Endothelial cell (in vitro differentiated cells): ENCODE measurements around the gene EFCAB12. TPM values are rescaled to one million over a fixed set of nuclear protein-coding genes. Genes with fewer than 3 reads are reported as not detected.

Experiments used
- DNase-seq: peaks from one replicate; pipeline ENCODE4 v3.0.0; 2021; ENCODE audit warnings: low spot score
- H3K27ac Mint-ChIP-seq: one replicate; pipeline ENCODE4 v1.8.0; 2021; ENCODE audit warnings: mixed read lengths, inconsistent platforms; ENCODE audit not compliant: unreplicated experiment
- H3K27me3 Mint-ChIP-seq: one replicate; pipeline ENCODE4 v1.8.0; 2021; ENCODE audit warnings: mild to moderate bottlenecking, moderate library complexity, mixed read lengths, inconsistent platforms; ENCODE audit not compliant: unreplicated experiment
- H3K36me3 Mint-ChIP-seq: one replicate; pipeline ENCODE4 v1.8.0; 2021; ENCODE audit warnings: mild to moderate bottlenecking, low read depth, mixed read lengths, inconsistent platforms; ENCODE audit not compliant: unreplicated experiment
- H3K4me1 Mint-ChIP-seq: one replicate; pipeline ENCODE4 v1.8.0; 2021; ENCODE audit warnings: mild to moderate bottlenecking, mixed read lengths, inconsistent platforms; ENCODE audit not compliant: unreplicated experiment
- H3K4me3 Mint-ChIP-seq: one replicate; pipeline ENCODE4 v1.8.0; 2021; ENCODE audit warnings: mild to moderate bottlenecking, mixed read lengths, inconsistent platforms; ENCODE audit not compliant: unreplicated experiment
- H3K9me3 Mint-ChIP-seq: one replicate; pipeline ENCODE4 v1.8.0; 2021; ENCODE audit warnings: mixed read lengths, inconsistent platforms; ENCODE audit not compliant: unreplicated experiment
- total RNA-seq: library from RNA; stranded (reverse); fragmentation: NEBNext Ultra II Directional; extraction: Animal tissue kit (Norgen Biotek cat#: 25700); gene quantifications from one replicate; pipeline ENCODE4 v1.2.1, GENCODE V29; 2021; ENCODE audit not compliant: unreplicated experiment
- TF ChIP-seq, protein P1 (sequence below): fragments of 200-600 bp; sonication (generic); IDR thresholded peaks from one replicate; pipeline ENCODE4 v1.5.0; 2021; ENCODE audit warnings: antibody characterized with exemption; ENCODE audit not compliant: unreplicated experiment

The EFCAB12 gene
- total RNA-seq, 1 donor from 2014 or later: 0.21 TPM

GRCh38 chr3:129429080-129429451 lies 630 bp upstream of the EFCAB12 start:
- Mint-ChIP-seq H3K9me3 (no peaks in the 10 kb centered on the region), H3K4me3 (no peak overlapping the region), H3K27me3 (peaks cover 7% of the 10 kb centered on the region), H3K36me3 (peaks cover 26% of the 10 kb centered on the region), H3K4me1 (peaks cover 26% of the 10 kb centered on the region), H3K27ac (peak overlapping the region; percentile 22)
- TF ChIP-seq, protein P1, sequence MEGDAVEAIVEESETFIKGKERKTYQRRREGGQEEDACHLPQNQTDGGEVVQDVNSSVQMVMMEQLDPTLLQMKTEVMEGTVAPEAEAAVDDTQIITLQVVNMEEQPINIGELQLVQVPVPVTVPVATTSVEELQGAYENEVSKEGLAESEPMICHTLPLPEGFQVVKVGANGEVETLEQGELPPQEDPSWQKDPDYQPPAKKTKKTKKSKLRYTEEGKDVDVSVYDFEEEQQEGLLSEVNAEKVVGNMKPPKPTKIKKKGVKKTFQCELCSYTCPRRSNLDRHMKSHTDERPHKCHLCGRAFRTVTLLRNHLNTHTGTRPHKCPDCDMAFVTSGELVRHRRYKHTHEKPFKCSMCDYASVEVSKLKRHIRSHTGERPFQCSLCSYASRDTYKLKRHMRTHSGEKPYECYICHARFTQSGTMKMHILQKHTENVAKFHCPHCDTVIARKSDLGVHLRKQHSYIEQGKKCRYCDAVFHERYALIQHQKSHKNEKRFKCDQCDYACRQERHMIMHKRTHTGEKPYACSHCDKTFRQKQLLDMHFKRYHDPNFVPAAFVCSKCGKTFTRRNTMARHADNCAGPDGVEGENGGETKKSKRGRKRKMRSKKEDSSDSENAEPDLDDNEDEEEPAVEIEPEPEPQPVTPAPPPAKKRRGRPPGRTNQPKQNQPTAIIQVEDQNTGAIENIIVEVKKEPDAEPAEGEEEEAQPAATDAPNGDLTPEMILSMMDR: no peak
- DNase-seq: no peak

- DNase-seq: no peak
- TF ChIP-seq, protein P1: no peak
- H3K27me3 Mint-ChIP-seq: peaks cover 9% of the 10 kb centered on the region
- H3K36me3 Mint-ChIP-seq: peaks cover 20% of the 10 kb centered on the region
- no peak overlapping the region for H3K27ac Mint-ChIP-seq
- peaks cover 32% of the 10 kb centered on the region for H3K4me1 Mint-ChIP-seq
- no peaks in the 10 kb centered on the region for H3K9me3 Mint-ChIP-seq
- H3K4me3 Mint-ChIP-seq: peak overlapping the region; percentile 90
These were observed 445 bp downstream of the EFCAB12 start for GRCh38 chr3:129428007-129428375.

- H3K9me3 Mint-ChIP-seq: no peaks in the 10 kb centered on the region
- no peak overlapping the region for H3K4me3 Mint-ChIP-seq
- peaks cover 4% of the 10 kb centered on the region for H3K36me3 Mint-ChIP-seq
- DNase-seq: no peak
- H3K4me1 Mint-ChIP-seq: peaks cover 32% of the 10 kb centered on the region
- H3K27ac Mint-ChIP-seq: no peak overlapping the region
- H3K27me3 Mint-ChIP-seq: peaks cover 9% of the 10 kb centered on the region
- TF ChIP-seq, protein P1: no peak
These were observed 2.8 kb downstream of the EFCAB12 start for GRCh38 chr3:129425619-129426018.

DNA sequence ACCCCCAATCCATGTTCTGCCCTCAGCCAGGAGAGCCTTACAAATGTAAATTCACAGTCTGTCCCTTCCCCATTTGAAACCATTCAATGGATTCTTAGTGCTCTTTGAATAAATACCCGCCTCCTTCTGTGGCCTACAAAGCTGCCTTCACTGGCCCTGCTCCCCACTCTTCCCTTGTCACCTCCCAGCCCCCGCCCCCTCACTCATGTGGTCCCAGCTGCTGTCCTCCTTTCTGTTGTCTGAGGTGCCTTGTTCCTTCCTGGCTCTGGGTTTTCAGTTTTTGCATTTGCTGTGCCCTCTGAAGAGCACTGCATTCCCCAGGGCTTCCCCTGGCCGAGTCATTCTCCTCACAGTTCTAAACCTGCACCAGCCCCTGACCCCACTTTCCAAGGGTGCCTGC lies 3.2 kb downstream of the EFCAB12 start:
- H3K27ac Mint-ChIP-seq: no peak overlapping the region
- peaks cover 9% of the 10 kb centered on the region for H3K27me3 Mint-ChIP-seq
- H3K36me3 Mint-ChIP-seq: peaks cover 4% of the 10 kb centered on the region
- no peak for DNase-seq
- H3K4me3 Mint-ChIP-seq: no peak overlapping the region
- TF ChIP-seq, protein P1: no peak
- H3K9me3 Mint-ChIP-seq: no peaks in the 10 kb centered on the region
- H3K4me1 Mint-ChIP-seq: peaks cover 32% of the 10 kb centered on the region

DNA sequence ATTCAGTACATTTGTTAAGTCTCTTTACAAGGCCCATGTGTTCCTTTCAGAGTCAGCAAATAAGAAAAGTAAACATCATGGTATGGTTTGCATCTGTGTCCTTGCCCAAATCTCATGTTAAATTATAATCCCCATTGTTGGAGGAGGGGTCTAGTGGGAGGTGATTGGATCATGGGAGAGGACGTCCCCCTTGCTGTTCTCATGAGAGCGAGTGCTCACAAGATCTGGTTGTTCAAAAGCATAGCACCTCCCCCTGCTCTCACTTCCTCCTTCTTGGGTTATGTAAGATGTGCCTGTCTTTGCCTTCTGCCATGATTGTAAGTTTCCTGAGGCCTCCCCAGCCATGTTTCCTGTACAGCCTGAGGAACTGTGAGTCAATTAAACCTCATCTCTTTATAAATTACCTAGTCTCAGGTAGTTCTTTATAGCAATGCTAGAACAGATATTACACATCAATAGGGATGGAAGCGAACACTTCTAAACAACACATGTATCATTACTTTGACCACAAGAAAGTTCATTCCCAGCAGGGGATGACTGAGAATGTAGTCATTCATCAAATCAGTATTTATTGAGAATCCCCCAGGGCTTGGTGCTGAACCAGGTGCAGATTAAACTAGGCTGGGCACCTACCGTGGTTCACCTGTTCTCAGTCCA lies 4.1 kb downstream of the EFCAB12 start:
- Mint-ChIP-seq H3K27ac (peak overlapping the region; percentile 9), H3K27me3 (peaks cover 5% of the 10 kb centered on the region), H3K4me1 (peaks cover 30% of the 10 kb centered on the region), H3K36me3 (no peaks in the 10 kb centered on the region), H3K4me3 (no peak overlapping the region), H3K9me3 (no peaks in the 10 kb centered on the region)
- TF ChIP-seq, protein P1: no peak
- DNase-seq: no peak
